ENCODE measurements around the gene SCAPER. TPM values are rescaled to one million over a fixed set of nuclear protein-coding genes. Genes with fewer than 3 reads are reported as not detected.
A peak's percentile ranks its signal among the peaks of the same experiment; 100 is the strongest.

The SCAPER gene
- total RNA-seq, 2 donors from 2014 or later: 15.2 to 17.8 TPM

DNA sequence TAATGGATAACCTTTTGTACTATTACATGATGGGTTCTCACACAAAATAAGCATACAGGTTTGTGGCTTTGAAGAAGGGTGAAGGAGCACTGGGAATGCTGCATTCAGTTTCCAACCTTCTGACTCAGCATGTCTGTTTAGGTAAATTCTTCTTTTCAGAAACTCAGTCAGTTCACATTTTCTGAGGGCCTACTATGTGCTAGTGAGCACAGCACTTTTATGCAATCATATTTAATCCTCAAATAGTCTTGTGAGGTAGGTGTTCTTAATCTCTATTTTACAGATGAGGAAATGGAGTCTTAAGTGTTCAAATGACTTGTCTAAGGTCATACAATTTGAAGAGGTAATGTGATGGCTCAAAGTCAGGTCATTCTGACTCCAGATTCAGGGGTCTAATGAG is 527.4 kb downstream of the SCAPER start:
- no peaks in the 10 kb centered on the region for H3K27me3 ChIP-seq
- H3K9me3 ChIP-seq: no peaks in the 10 kb centered on the region
- H3K36me3 ChIP-seq: no peaks in the 10 kb centered on the region
- DNase-seq: no peak
- no peak overlapping the region for H3K4me3 ChIP-seq
- H3K27ac ChIP-seq: no peak overlapping the region
- intact Hi-C loops (cut with DNase I): no loop called here
- no peaks in the 10 kb centered on the region for H3K4me1 ChIP-seq
- H3K9ac ChIP-seq (ENCODE audit: low read depth in 2 of 2, low read length in 2 of 2): no peak overlapping the region
- TF ChIP-seq CTCF (IDR thresholded peaks at IDR 0.05): no peak

DNA sequence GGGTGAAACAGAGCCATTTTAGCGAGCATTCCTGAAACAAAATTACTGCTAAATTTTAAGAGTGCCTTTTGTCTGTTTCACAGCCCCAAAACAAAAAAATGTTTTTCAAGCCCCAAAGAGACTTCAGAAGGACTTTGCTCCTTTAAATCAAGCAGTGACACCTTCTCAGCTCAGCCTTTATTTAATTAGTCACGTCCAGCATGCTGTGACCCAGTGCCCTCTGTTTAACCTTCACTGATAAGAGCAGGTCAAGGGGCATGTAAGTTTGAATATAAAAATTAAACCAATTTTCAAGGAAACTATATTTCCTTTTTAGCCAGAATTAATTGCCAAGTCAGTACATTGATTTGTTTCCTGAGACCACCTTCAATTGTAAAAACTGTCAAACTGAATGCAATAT is 527.9 kb downstream of the SCAPER start:
- Histone ChIP-seq H3K4me3 (no peak overlapping the region), H3K9ac (ENCODE audit: low read depth in 2 of 2, low read length in 2 of 2) (no peak overlapping the region), H3K9me3 (no peaks in the 10 kb centered on the region), H3K4me1 (no peaks in the 10 kb centered on the region), H3K36me3 (no peaks in the 10 kb centered on the region), H3K27me3 (no peaks in the 10 kb centered on the region), H3K27ac (no peak overlapping the region)
- intact Hi-C loops (cut with DNase I): no loop called here
- no peak for DNase-seq
- no peak for TF ChIP-seq CTCF (IDR thresholded peaks at IDR 0.05)

DNA sequence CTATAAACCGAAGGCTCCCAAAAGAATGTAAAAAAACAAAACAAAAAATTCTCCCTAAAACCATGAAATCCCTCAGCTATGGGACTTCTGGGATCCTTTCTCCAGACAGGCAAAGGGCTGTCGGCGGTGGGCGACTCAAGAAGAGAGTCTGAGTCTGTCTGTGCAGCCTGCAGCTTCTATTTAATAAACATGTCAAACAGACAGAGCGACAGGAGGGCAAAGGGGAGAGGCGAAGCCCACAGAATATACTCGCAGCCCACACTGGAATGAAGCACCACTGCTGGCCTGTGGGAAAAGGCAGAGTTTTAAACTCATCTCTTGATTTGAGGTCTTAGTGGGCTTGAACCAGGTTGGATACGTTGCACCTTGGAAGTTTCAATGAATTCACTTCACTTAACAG is 528.3 kb downstream of the SCAPER start:
- no peak overlapping the region for H3K27ac ChIP-seq
- no peak for DNase-seq
- H3K4me3 ChIP-seq: no peak overlapping the region
- H3K9me3 ChIP-seq: no peaks in the 10 kb centered on the region
- TF ChIP-seq CTCF (IDR thresholded peaks at IDR 0.05): no peak
- intact Hi-C loops (cut with DNase I): no loop called here
- H3K9ac ChIP-seq (ENCODE audit: low read depth in 2 of 2, low read length in 2 of 2): no peak overlapping the region
- no peaks in the 10 kb centered on the region for H3K4me1 ChIP-seq
- H3K36me3 ChIP-seq: no peaks in the 10 kb centered on the region
- no peaks in the 10 kb centered on the region for H3K27me3 ChIP-seq

DNA sequence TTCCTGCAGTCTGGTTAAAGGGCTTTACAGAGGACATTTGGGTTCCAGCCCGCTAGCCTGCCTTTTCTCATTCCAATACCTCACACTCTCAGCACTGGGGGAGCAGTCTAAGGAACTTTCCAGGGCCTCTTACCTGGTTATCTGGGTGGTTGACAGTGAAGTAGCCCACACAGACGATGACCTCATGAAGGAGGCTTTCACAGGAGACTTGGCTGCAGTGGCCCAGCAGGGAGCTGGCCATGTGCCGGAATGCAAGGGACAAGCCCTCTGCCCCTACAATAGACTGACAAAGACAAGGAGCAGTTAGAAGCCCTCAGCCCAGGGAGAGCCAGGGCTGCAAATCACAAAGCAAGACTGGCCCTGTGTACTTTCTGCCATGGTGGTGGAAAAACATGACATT is 529.1 kb downstream of the SCAPER start:
- intact Hi-C loops (cut with DNase I): no loop called here
- DNase-seq: no peak
- no peaks in the 10 kb centered on the region for H3K27me3 ChIP-seq
- no peaks in the 10 kb centered on the region for H3K9me3 ChIP-seq
- no peak for TF ChIP-seq CTCF (IDR thresholded peaks at IDR 0.05)
- H3K36me3 ChIP-seq: no peaks in the 10 kb centered on the region
- H3K4me1 ChIP-seq: no peaks in the 10 kb centered on the region
- no peak overlapping the region for H3K27ac ChIP-seq
- H3K4me3 ChIP-seq: no peak overlapping the region
- no peak overlapping the region for H3K9ac ChIP-seq (ENCODE audit: low read depth in 2 of 2, low read length in 2 of 2)

- Histone ChIP-seq H3K9ac (ENCODE audit: low read depth in 2 of 2, low read length in 2 of 2) (peak overlapping the region in 1 of 2 donors; percentile 38), H3K4me3 (no peak overlapping the region), H3K36me3 (no peaks in the 10 kb centered on the region), H3K27me3 (no peaks in the 10 kb centered on the region), H3K9me3 (no peaks in the 10 kb centered on the region), H3K4me1 (no peaks in the 10 kb centered on the region), H3K27ac (peak overlapping the region; percentile 29)
- TF ChIP-seq CTCF (IDR thresholded peaks at IDR 0.05): no peak
- DNase-seq: peak; percentile 42
- intact Hi-C loops (cut with DNase I): no loop called here
Observed at GRCh38 chr15:76368122-76368621, 537.0 kb downstream of the SCAPER start.
